KOPT-K1 (cell line): ENCODE data around the gene VCX2.
"Not testable (repeated sequence)": the region's sequence is repeated elsewhere in the genome, so short reads cannot be mapped to it uniquely, and the experiment has no call there.

ENCODE experiments used
- H3K27ac ChIP-seq: fragments of 200-600 bp; sonication (generic); 2 replicates; pipeline ENCODE4 v1.5.1; 2016; ENCODE audit warnings: antibody characterized with exemption, mild to moderate bottlenecking, low read depth, low read length; ENCODE audit not compliant: poor library complexity, severe bottlenecking
- H3K36me3 ChIP-seq: fragments of 200-600 bp; sonication (generic); 2 replicates; pipeline ENCODE4 v1.5.1; 2017; ENCODE audit warnings: antibody characterized with exemption, mild to moderate bottlenecking, low read length, moderate library complexity; ENCODE audit not compliant: insufficient read depth
- H3K9me3 ChIP-seq: fragments of 200-600 bp; sonication (generic); 2 replicates; pipeline ENCODE4 v1.5.1; 2017; ENCODE audit warnings: antibody characterized with exemption, low read length, mild to moderate bottlenecking; ENCODE audit not compliant: insufficient read depth, poor library complexity, severe bottlenecking

Gene VCX2

DNA sequence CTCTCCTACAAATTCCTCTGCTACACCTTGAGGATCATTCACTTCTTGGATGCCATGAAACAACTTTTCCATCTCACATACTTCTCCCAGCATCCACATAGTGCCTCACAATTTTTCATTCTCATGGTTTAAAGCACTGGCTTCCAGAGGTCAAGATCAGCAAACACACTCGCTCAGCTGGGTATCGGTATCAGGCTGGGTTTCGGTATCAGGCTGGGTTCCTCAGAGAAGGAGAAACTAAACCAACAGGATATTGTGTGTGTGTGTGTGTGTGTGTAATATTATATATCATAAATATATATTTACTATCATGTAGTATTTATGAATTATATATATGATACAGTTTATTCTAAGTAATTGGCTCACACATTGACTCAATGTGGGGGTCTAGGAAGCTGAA is at the start of gene VCX2:
Gene VCX2 (minus strand): TSS at position 99 of the 400 bp plus-strand sequence. CDS start 624 bp downstream, outside the sequence.
- not testable (repeated sequence) for H3K36me3 ChIP-seq, H3K27ac ChIP-seq, H3K9me3 ChIP-seq

DNA sequence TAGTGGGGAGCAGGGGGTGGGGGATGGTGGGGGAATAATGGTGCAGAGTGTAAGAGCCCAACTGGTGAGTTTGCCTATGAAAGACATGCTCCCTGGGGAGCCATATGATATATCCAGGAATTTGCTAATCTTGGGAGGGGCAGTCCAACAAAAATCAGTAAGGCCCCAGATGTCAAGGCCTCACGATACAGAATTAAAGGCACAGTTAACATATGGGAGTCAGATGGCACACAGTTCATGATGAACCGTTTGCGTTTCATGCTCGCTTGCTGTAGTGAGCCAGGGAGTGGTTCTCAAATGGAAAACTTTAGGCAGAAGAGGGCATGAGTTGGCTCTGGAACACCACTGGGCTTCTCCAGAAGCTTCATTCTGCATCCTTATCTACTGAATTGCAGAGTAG is 33.9 kb upstream of the VCX2 start:
- H3K9me3 ChIP-seq, result no peaks in the 10 kb centered on the region
- no peaks in the 10 kb centered on the region for H3K36me3 ChIP-seq
- no peak overlapping the region for H3K27ac ChIP-seq

GRCh38 chrX:8204169-8204935 is 33.3 kb upstream of the VCX2 start:
- Histone ChIP-seq H3K27ac (no peak overlapping the region), H3K36me3 (no peaks in the 10 kb centered on the region), H3K9me3 (no peaks in the 10 kb centered on the region)

GRCh38 chrX:8201896-8202331 is 30.8 kb upstream of the VCX2 start:
- H3K36me3 ChIP-seq, result no peaks in the 10 kb centered on the region
- H3K9me3 ChIP-seq, result no peaks in the 10 kb centered on the region
- no peak overlapping the region for H3K27ac ChIP-seq

- no peaks in the 10 kb centered on the region for H3K9me3 ChIP-seq
- H3K27ac ChIP-seq, result no peak overlapping the region
These were observed 25.7 kb upstream of the VCX2 start for GRCh38 chrX:8196776-8197175.

GRCh38 chrX:8194216-8194615 is 23.1 kb upstream of the VCX2 start:
- Histone ChIP-seq H3K27ac (no peak overlapping the region), H3K9me3 (no peaks in the 10 kb centered on the region), H3K36me3 (no peaks in the 10 kb centered on the region)

More at GRCh38 chrX:8196776-8197175, 25.7 kb upstream of the VCX2 start:
- H3K36me3 ChIP-seq, result no peaks in the 10 kb centered on the region

DNA sequence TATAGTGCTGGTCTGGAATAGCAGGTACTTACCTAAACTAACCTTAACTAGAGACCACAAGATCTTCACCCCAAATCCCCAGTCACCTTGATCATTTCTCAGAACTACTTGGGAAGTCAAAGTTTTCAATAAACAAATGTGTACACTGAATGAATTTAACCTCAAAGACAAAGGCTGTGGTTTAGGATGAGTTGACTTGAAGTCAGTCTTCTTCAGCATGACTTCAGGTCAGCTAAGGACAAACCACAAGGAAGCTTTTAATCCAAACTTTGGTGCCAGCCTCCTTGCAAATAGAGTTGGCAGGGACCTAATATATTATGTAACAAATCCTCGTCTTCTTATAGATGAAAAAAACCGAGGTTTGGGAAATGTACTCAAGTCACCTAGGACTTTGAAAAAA is 21.2 kb upstream of the VCX2 start:
- no peaks in the 10 kb centered on the region for H3K9me3 ChIP-seq
- no peak overlapping the region for H3K27ac ChIP-seq
- no peaks in the 10 kb centered on the region for H3K36me3 ChIP-seq

- Histone ChIP-seq H3K27ac (no peak overlapping the region), H3K9me3 (no peaks in the 10 kb centered on the region), H3K36me3 (no peaks in the 10 kb centered on the region)
These were observed 20.0 kb upstream of the VCX2 start for GRCh38 chrX:8191022-8191421.

GRCh38 chrX:8190341-8190830 is 19.3 kb upstream of the VCX2 start:
- H3K9me3 ChIP-seq, result no peaks in the 10 kb centered on the region
- H3K27ac ChIP-seq, result no peak overlapping the region
- no peaks in the 10 kb centered on the region for H3K36me3 ChIP-seq

GRCh38 chrX:8189096-8189830 is 18.2 kb upstream of the VCX2 start:
- Histone ChIP-seq H3K9me3 (no peaks in the 10 kb centered on the region), H3K27ac (no peak overlapping the region), H3K36me3 (no peaks in the 10 kb centered on the region)

GRCh38 chrX:8183346-8183745 is 12.3 kb upstream of the VCX2 start:
- H3K27ac ChIP-seq, result no peak overlapping the region
- H3K9me3 ChIP-seq, result no peaks in the 10 kb centered on the region
- H3K36me3 ChIP-seq, result no peaks in the 10 kb centered on the region

GRCh38 chrX:8179656-8180055 is 8.6 kb upstream of the VCX2 start:
- Histone ChIP-seq H3K27ac (no peak overlapping the region), H3K9me3 (no peaks in the 10 kb centered on the region), H3K36me3 (no peaks in the 10 kb centered on the region)

DNA sequence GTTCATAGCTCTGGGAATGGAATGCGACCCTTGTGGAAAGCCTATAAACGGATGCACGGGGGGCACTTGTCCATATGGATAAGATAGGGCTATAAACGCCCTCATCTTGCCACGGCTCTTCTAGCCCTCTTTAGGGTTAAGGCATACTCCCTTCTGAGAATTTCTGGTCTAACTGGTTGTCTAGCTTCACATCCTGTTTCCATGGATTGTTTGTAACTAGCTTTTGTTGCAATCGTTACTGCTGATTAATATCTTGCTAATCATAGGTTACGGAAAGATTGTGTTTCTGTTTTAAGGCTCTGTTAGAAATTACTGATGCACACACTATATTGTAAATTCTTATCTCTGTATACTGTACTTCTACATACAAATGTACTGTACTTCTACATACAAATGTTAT is 17.1 kb downstream of the VCX2 start:
- H3K27ac ChIP-seq, H3K9me3 ChIP-seq, H3K36me3 ChIP-seq: not testable (repeated sequence)

- no peaks in the 10 kb centered on the region for H3K9me3 ChIP-seq
- H3K27ac ChIP-seq, result no peak overlapping the region
- H3K36me3 ChIP-seq, result no peaks in the 10 kb centered on the region
These were observed 23.8 kb downstream of the VCX2 start for GRCh38 chrX:8147226-8147625.

- Histone ChIP-seq H3K36me3 (no peaks in the 10 kb centered on the region), H3K27ac (no peak overlapping the region), H3K9me3 (no peaks in the 10 kb centered on the region)
These were observed 26.1 kb downstream of the VCX2 start for GRCh38 chrX:8144925-8145324.
